ENCODE results near the gene BIRC3.

- TF ChIP-seq, protein P1, sequence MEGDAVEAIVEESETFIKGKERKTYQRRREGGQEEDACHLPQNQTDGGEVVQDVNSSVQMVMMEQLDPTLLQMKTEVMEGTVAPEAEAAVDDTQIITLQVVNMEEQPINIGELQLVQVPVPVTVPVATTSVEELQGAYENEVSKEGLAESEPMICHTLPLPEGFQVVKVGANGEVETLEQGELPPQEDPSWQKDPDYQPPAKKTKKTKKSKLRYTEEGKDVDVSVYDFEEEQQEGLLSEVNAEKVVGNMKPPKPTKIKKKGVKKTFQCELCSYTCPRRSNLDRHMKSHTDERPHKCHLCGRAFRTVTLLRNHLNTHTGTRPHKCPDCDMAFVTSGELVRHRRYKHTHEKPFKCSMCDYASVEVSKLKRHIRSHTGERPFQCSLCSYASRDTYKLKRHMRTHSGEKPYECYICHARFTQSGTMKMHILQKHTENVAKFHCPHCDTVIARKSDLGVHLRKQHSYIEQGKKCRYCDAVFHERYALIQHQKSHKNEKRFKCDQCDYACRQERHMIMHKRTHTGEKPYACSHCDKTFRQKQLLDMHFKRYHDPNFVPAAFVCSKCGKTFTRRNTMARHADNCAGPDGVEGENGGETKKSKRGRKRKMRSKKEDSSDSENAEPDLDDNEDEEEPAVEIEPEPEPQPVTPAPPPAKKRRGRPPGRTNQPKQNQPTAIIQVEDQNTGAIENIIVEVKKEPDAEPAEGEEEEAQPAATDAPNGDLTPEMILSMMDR (IDR thresholded peaks at IDR 0.05; ENCODE audit: low read depth, low read length): no peak
- TF ChIP-seq EZH2phosphoT487 (IDR thresholded peaks at IDR 0.05; ENCODE audit: low read depth): no peak
Measured at GRCh38 chr11:102357116-102357515, 39.8 kb downstream of the BIRC3 start.
